Measurements from ENCODE around the gene KRTAP2-4. TPM values are rescaled to one million over a fixed set of nuclear protein-coding genes. Genes with fewer than 3 reads are reported as not detected.
"Not testable (repeated sequence)": the region's sequence is repeated elsewhere in the genome, so short reads cannot be mapped to it uniquely, and the experiment has no call there.

Gene KRTAP2-4
- total and polyA plus RNA-seq, 4 donors = not detected

DNA sequence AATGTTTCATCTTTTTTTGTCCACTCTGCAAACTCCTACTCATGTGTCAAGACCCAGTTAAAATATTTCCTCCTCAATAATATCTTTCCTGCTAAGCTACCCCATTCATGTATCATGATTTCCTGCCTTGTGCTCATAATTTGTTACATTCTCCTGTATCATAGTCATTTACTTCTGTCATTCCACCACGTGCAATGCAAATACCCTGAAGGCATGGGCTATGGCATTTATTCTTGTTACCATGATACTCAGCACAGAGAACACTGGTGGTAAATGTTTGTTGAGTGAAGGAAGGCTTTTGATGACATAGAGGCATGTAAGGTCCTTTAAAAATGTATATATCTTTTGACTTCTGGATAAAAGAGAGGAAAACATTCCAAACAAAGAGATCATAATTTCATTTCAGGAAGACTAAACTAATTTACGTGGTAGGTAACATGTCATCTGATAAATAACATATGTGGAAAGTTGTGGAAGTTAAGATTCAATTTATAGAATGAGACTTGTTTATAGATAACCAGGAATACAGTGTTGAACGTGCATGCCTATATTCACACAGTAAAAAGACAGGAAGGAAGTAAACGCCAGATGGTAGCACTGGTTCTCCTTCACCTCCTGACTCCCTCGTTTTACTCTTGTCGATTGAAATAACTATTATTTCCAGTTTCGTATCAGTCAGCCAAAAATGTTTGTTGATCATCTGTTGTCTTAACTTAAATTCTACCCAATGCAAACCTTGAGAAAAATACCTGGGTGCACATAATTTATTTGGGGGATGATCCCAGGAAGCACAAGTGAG, 34.2 kb upstream of the KRTAP2-4 start:
- not testable (repeated sequence) for H3K27me3 ChIP-seq (ENCODE audit: control insufficient read depth, insufficient read depth, low read length); H3K27ac ChIP-seq (ENCODE audit: low read depth, low read length); H3K9me3 ChIP-seq (ENCODE audit: control insufficient read depth, insufficient read depth, low read length); DNase-seq (ENCODE audit: low read depth in 4 of 6, low spot score in 6 of 6); H3K36me3 ChIP-seq (ENCODE audit: control insufficient read depth, insufficient read depth, low read length); H3K4me1 ChIP-seq (ENCODE audit: control insufficient read depth, insufficient read depth, low read length); H3K4me3 ChIP-seq (ENCODE audit: low read depth, low read length)
- 100% methylated on average over 1 of the region's 7 CpGs for WGBS (ENCODE audit: insufficient coverage)

GRCh38 chr17:41098481-41098880, 32.8 kb upstream of the KRTAP2-4 start:
- WGBS (ENCODE audit: insufficient coverage) = 80% methylated on average over 1 of the region's 6 CpGs
- no peaks in the 10 kb centered on the region for H3K4me1 ChIP-seq (ENCODE audit: control insufficient read depth, insufficient read depth, low read length)
- no peaks in the 10 kb centered on the region for H3K36me3 ChIP-seq (ENCODE audit: control insufficient read depth, insufficient read depth, low read length)
- no peak for DNase-seq (ENCODE audit: low read depth in 4 of 6, low spot score in 6 of 6)
- H3K4me3 ChIP-seq (ENCODE audit: low read depth, low read length) = no peak overlapping the region
- no peaks in the 10 kb centered on the region for H3K9me3 ChIP-seq (ENCODE audit: control insufficient read depth, insufficient read depth, low read length)
- no peaks in the 10 kb centered on the region for H3K27me3 ChIP-seq (ENCODE audit: control insufficient read depth, insufficient read depth, low read length)
- no peak overlapping the region for H3K27ac ChIP-seq (ENCODE audit: low read depth, low read length)

GRCh38 chr17:41098042-41098441, 32.4 kb upstream of the KRTAP2-4 start, which contains the start of gene KRTAP4-8:
Gene KRTAP4-8, minus strand, starts transcription at chr17:41098142. Its CDS starts 58 bp downstream, at chr17:41098084.
- no peak within 1 kb of the TSS for H3K27ac ChIP-seq (ENCODE audit: low read depth, low read length)
- H3K36me3 ChIP-seq (ENCODE audit: control insufficient read depth, insufficient read depth, low read length) = no peaks in the 10 kb centered on the region
- no peaks in the 10 kb centered on the region for H3K4me1 ChIP-seq (ENCODE audit: control insufficient read depth, insufficient read depth, low read length)
- H3K4me3 ChIP-seq (ENCODE audit: low read depth, low read length) = no peak within 1 kb of the TSS
- WGBS (ENCODE audit: insufficient coverage) = 63% methylated on average over 1 of the region's 4 CpGs
- no peaks in the 10 kb centered on the region for H3K9me3 ChIP-seq (ENCODE audit: control insufficient read depth, insufficient read depth, low read length)
- DNase-seq (ENCODE audit: low read depth in 4 of 6, low spot score in 6 of 6) = no peak
- no peaks in the 10 kb centered on the region for H3K27me3 ChIP-seq (ENCODE audit: control insufficient read depth, insufficient read depth, low read length)

DNA sequence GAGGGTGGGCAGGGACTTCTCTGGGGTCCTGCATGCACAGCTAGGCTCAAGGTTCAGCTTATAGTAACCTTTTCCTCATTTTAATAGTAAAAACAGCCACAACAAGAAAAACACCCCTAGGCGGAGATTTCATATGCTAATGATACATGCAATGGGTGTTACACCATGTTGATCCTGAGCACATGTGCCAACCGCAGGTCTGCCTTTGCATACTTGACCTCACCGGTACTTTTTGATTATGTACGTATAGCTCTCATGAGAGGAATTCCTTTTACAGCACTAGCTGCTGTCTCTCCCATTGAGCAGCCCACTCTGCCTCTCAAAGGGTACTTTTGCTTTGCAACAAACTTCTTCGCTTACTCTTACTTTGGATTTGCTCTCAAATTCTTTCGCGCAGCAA, 30.4 kb upstream of the KRTAP2-4 start:
- Histone ChIP-seq H3K4me3 (ENCODE audit: low read depth, low read length) (no peak overlapping the region), H3K4me1 (ENCODE audit: control insufficient read depth, insufficient read depth, low read length) (no peaks in the 10 kb centered on the region), H3K27me3 (ENCODE audit: control insufficient read depth, insufficient read depth, low read length) (no peaks in the 10 kb centered on the region), H3K27ac (ENCODE audit: low read depth, low read length) (no peak overlapping the region), H3K9me3 (ENCODE audit: control insufficient read depth, insufficient read depth, low read length) (no peaks in the 10 kb centered on the region), H3K36me3 (ENCODE audit: control insufficient read depth, insufficient read depth, low read length) (no peaks in the 10 kb centered on the region)
- DNase-seq (ENCODE audit: low read depth in 4 of 6, low spot score in 6 of 6) = no peak
- WGBS (ENCODE audit: insufficient coverage) = 76% methylated on average over 3 of the region's 7 CpGs

DNA sequence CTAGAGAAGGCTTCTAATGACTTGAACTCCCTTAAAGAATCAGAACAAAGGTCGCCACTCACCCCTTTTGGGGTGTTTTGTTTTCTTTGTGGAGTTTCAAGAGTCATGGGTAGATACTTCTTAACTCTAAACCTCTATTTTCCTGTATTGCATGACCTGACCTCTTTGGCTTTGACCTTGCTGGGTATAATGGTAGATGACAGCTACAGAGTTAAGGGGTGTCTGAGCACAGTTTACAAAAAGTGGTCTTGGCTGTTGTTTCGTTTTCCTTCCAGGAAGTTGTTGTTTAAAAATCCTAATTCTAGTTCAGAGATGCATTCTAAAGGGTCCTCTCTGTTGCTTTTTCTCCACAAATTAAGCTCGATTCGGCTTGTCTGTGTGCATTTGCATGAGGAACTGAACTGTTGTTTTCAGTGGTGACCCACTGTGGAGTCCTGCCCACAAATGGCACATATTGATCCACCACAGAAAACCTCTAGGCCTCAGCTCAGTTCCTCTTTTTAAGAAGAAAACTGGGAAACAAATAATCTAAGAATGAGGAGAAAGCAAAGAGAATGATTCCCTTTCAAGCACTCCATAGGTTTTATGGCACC, 23.2 kb upstream of the KRTAP2-4 start:
- not testable (repeated sequence) for DNase-seq (ENCODE audit: low read depth in 4 of 6, low spot score in 6 of 6); H3K27me3 ChIP-seq (ENCODE audit: control insufficient read depth, insufficient read depth, low read length); H3K36me3 ChIP-seq (ENCODE audit: control insufficient read depth, insufficient read depth, low read length); H3K4me1 ChIP-seq (ENCODE audit: control insufficient read depth, insufficient read depth, low read length); H3K4me3 ChIP-seq (ENCODE audit: low read depth, low read length); H3K9me3 ChIP-seq (ENCODE audit: control insufficient read depth, insufficient read depth, low read length); H3K27ac ChIP-seq (ENCODE audit: low read depth, low read length)
- WGBS (ENCODE audit: insufficient coverage) = no CpG with 5 or more reads among the region's 4 CpGs

GRCh38 chr17:41084100-41084856, 18.6 kb upstream of the KRTAP2-4 start, which contains the start of gene KRTAP4-7:
Gene KRTAP4-7, plus strand, starts transcription at chr17:41084150. Its CDS starts 57 bp downstream, at chr17:41084207.
- WGBS (ENCODE audit: insufficient coverage) = 84% methylated on average over 12 of the region's 14 CpGs
- H3K9me3 ChIP-seq (ENCODE audit: control insufficient read depth, insufficient read depth, low read length); H3K4me1 ChIP-seq (ENCODE audit: control insufficient read depth, insufficient read depth, low read length); DNase-seq (ENCODE audit: low read depth in 4 of 6, low spot score in 6 of 6); H3K36me3 ChIP-seq (ENCODE audit: control insufficient read depth, insufficient read depth, low read length); H3K27ac ChIP-seq (ENCODE audit: low read depth, low read length); H3K27me3 ChIP-seq (ENCODE audit: control insufficient read depth, insufficient read depth, low read length); H3K4me3 ChIP-seq (ENCODE audit: low read depth, low read length): not testable (repeated sequence)

- H3K4me3 ChIP-seq (ENCODE audit: low read depth, low read length); DNase-seq (ENCODE audit: low read depth in 4 of 6, low spot score in 6 of 6); H3K27ac ChIP-seq (ENCODE audit: low read depth, low read length); H3K27me3 ChIP-seq (ENCODE audit: control insufficient read depth, insufficient read depth, low read length); H3K36me3 ChIP-seq (ENCODE audit: control insufficient read depth, insufficient read depth, low read length); H3K4me1 ChIP-seq (ENCODE audit: control insufficient read depth, insufficient read depth, low read length); H3K9me3 ChIP-seq (ENCODE audit: control insufficient read depth, insufficient read depth, low read length): not testable (repeated sequence)
- no CpG with 5 or more reads among the region's 2 CpGs for WGBS (ENCODE audit: insufficient coverage)
Observed at GRCh38 chr17:41083427-41083826, 17.7 kb upstream of the KRTAP2-4 start.

GRCh38 chr17:41082626-41083025, 16.9 kb upstream of the KRTAP2-4 start:
- Histone ChIP-seq H3K9me3 (ENCODE audit: control insufficient read depth, insufficient read depth, low read length) (no peaks in the 10 kb centered on the region), H3K36me3 (ENCODE audit: control insufficient read depth, insufficient read depth, low read length) (no peaks in the 10 kb centered on the region), H3K4me1 (ENCODE audit: control insufficient read depth, insufficient read depth, low read length) (no peaks in the 10 kb centered on the region), H3K27ac (ENCODE audit: low read depth, low read length) (no peak overlapping the region), H3K4me3 (ENCODE audit: low read depth, low read length) (no peak overlapping the region), H3K27me3 (ENCODE audit: control insufficient read depth, insufficient read depth, low read length) (no peaks in the 10 kb centered on the region)
- no peak for DNase-seq (ENCODE audit: low read depth in 4 of 6, low spot score in 6 of 6)
- 76% methylated on average over 2 of the region's 4 CpGs for WGBS (ENCODE audit: insufficient coverage)

- Histone ChIP-seq H3K36me3 (ENCODE audit: control insufficient read depth, insufficient read depth, low read length) (no peaks in the 10 kb centered on the region), H3K27me3 (ENCODE audit: control insufficient read depth, insufficient read depth, low read length) (no peaks in the 10 kb centered on the region), H3K27ac (ENCODE audit: low read depth, low read length) (no peak overlapping the region), H3K4me1 (ENCODE audit: control insufficient read depth, insufficient read depth, low read length) (no peaks in the 10 kb centered on the region), H3K9me3 (ENCODE audit: control insufficient read depth, insufficient read depth, low read length) (no peaks in the 10 kb centered on the region), H3K4me3 (ENCODE audit: low read depth, low read length) (no peak overlapping the region)
- DNase-seq (ENCODE audit: low read depth in 4 of 6, low spot score in 6 of 6) = no peak
Observed at GRCh38 chr17:41076788-41077187, 11.1 kb upstream of the KRTAP2-4 start.

Data from spinal cord (tissue), 10 donors.